VCaP (cell line): ENCODE results near the gene TBX4.

ENCODE experiments used
- H3K27ac ChIP-seq: fragments of 450-650 bp; 2 replicates; pipeline ENCODE4 v1.5.1; 2017
- TF ChIP-seq, protein P1 (sequence below): fragments of 450-650 bp; conservative IDR thresholded peaks from 2 replicates; pipeline ENCODE4 v1.5.1; 2017; ENCODE audit warnings: mild to moderate bottlenecking, moderate library complexity

Gene TBX4

DNA sequence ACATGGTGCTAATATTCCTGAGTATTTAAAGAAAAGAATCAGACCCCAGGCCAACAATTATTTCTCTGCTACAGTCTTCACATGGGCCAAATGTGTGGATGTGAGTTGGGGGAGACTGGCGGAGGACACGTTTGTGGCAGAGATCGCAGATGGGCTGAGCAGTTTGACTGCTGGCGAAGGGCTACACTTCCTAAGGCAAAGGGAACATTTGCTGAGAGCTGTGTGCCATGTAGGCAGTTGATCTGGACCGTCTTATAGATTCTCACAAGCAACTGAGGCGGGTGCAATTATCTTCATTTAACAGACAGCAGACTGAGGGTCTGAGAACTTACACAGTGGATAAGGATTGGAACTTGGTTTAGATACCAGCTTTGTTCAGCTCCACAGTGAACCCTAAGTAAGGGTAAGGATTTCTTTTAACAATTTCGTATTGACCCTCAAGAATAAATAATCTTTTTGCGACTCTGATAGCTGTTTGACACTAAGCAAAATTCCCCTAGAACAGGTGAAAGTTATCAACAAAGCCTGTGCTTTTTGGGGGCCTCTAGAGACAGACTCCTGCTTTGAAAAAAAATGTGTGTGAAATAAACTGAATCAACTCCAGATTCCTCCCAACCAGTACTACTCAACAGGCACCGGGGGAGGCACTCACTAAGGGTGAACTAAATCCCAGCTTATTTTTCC lies 55.3 kb downstream of the TBX4 start:
- TF ChIP-seq, protein P1, sequence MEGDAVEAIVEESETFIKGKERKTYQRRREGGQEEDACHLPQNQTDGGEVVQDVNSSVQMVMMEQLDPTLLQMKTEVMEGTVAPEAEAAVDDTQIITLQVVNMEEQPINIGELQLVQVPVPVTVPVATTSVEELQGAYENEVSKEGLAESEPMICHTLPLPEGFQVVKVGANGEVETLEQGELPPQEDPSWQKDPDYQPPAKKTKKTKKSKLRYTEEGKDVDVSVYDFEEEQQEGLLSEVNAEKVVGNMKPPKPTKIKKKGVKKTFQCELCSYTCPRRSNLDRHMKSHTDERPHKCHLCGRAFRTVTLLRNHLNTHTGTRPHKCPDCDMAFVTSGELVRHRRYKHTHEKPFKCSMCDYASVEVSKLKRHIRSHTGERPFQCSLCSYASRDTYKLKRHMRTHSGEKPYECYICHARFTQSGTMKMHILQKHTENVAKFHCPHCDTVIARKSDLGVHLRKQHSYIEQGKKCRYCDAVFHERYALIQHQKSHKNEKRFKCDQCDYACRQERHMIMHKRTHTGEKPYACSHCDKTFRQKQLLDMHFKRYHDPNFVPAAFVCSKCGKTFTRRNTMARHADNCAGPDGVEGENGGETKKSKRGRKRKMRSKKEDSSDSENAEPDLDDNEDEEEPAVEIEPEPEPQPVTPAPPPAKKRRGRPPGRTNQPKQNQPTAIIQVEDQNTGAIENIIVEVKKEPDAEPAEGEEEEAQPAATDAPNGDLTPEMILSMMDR, result no peak
- H3K27ac ChIP-seq, result no peak overlapping the region

DNA sequence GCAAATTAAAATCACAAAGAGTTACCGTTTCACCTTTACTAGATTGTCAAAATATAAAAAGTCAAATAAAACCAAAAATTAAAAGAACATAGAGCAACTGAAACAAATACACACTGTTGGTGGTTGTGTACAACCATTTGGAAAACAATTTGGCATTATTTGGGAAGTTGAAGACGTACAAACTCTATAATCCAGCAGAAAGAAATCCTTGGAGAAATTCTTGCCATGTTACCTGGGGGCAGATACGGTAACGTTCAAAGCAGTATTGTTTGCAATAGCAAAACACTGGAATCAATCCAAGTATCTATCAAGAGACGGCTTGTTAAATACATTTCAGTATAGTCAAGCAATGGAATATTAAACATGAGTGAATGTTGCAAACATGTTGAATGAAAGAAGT lies 56.7 kb downstream of the TBX4 start:
- H3K27ac ChIP-seq, result peak overlapping the region; percentile 19; the same call in 1 of the 2 replicates
- TF ChIP-seq, protein P1, result no peak

DNA sequence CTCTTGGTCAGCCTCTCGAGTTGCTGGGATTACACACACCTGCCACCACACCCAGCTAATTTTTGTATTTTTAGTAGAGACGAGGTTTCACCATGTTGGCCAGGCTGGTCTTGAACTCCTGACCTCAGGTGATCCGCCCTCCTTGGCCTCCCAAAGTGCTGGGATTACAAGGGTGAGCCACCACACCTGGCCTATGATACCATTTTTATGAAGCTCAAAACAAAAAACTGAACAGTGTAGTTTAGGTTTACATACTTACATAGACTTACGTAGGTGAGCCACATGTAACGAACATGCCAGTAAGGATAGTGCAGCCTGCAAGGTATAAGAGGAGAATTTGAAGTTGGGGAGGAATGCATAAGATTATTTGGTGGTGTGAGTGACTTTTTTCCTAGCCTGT lies 57.2 kb downstream of the TBX4 start:
- peak overlapping the region; percentile 19; the same call in 1 of the 2 replicates for H3K27ac ChIP-seq

DNA sequence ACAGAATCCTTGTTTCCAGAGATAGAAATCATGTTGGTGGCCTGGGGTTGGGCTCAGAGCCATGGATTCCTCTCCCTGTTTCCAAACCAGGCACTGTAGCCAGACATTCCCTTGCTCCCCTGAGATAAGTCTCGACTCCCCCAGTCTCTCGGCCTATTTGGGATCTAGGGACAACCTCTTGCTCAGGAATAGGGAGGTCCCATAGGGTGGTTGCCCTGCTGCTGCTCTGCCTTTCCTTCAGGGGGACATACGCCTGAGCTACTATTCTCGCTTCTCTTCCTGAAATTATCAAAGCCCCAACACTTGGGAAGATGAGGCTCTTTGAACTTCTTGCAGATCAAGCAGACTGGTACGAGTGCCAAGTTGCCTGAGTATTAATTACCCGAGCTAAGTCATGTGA lies 58.0 kb downstream of the TBX4 start:
- TF ChIP-seq, protein P1, result no peak
- H3K27ac ChIP-seq, result peak overlapping the region; percentile 59; the same call in 1 of the 2 replicates

DNA sequence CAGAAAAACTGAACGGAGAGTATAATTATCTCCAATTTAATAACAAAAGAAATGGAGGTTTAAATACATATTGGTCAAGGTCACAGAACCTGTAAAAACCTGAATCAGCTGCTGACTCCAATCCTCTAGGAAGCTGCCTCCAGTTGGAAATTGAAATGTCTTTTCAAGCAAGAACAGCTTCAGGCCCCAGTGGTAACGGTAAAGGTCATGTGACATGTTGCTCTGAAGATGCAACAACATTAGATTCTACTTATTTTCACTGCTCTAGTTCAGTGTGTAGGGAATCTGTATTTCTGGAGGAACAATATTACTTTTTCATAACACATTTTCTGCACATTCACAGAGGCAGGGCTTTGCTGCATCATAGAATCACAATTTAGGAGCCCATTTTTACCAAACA lies 58.8 kb downstream of the TBX4 start:
- TF ChIP-seq, protein P1, result no peak

DNA sequence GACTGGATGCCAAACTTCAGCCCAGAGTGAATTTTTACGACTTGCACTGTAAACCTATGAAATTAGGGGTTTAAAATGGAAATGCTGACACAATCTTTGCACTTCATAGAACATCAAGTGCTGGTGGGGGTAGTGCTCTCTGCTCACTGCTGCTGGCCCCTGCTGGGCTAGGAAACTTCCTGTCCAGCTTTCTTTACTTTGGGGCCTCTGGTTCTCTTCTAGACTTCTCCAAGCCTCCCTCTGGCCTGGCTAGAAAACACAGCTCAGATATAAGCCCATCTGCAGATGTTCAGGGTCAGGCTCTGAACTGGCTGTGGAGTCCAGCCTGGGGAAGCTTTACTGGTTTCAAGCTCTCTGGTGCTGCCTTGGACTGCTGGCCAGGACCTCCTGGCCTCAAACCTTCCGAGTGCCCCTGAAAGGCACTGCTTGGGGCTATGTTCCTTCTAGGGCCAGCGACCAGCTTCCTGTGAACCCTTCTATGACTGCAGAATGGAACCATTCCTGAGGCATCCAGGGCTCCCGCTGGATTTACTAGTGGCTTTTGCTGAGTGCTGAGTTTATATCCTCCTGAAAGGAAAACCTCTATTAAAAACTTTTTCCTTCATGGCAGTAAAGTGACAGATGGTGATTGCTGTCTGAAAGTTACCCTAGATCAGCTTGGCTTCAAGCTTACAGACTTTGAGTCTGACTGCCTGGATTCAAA lies 59.4 kb downstream of the TBX4 start:
- peak overlapping the region; percentile 59 for H3K27ac ChIP-seq
- TF ChIP-seq, protein P1, result no peak

More for the DNA sequence above, 58.8 kb downstream of the TBX4 start:
- peak overlapping the region; percentile 59 for H3K27ac ChIP-seq

DNA sequence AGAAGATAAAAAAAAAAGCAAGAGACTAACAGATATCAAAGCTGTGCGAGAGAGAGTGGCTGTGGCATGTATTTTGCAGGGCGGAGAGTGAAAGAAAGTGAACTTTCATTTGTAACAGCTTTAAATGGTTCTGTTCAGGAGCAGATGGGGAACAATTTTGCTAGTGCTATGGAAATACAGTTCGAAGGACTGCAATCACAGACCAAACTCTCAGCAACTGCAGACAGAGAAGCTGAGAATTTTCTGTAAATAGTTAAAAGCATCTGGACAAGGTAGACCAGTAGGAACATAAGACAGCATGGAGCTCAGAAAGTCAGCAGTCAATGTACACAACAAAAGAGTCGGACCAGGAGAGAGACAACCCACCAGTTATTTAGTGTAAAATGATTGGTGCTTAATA lies 62.3 kb downstream of the TBX4 start:
- TF ChIP-seq, protein P1, result no peak

DNA sequence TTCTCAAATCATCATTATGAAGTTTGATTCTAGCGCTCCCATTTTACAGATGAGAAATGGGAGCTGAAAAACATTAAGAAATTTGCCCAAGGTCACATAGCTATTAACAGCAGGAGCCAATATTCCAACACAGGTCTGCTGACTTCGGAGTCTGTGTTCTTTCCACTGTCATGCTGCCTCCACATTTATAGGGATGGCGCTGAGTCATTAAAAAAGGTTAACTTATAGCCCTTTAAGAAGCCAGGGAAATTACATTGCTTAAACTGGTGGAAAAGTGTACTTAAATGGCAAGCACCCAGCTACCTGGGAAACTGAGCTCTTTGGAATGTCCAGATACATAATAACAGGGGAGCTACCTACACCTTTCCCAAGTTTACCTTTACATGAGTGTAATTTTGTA lies 65.0 kb downstream of the TBX4 start:
- peak overlapping the region; percentile 54 for H3K27ac ChIP-seq
- TF ChIP-seq, protein P1, result no peak

More for the DNA sequence above, 62.3 kb downstream of the TBX4 start:
- no peak overlapping the region for H3K27ac ChIP-seq
